HUES64 (cell line): ENCODE data around the gene ABCB11.

Experiments
- H3K27ac ChIP-seq: 2 replicates; pipeline ENCODE4 v1.7.0; 2013; ENCODE audit warnings: low read depth, low read length, inconsistent platforms
- H3K27me3 ChIP-seq: 2 replicates; pipeline ENCODE4 v1.6.1; 2013; ENCODE audit warnings: mild to moderate bottlenecking, low read length; ENCODE audit not compliant: insufficient read depth
- H3K36me3 ChIP-seq: 2 replicates; pipeline ENCODE4 v1.6.1; 2013; ENCODE audit warnings: mild to moderate bottlenecking, low read length; ENCODE audit not compliant: insufficient read depth
- H3K4me1 ChIP-seq: 2 replicates; pipeline ENCODE4 v1.6.1; 2013; ENCODE audit warnings: mild to moderate bottlenecking, low read length, moderate library complexity; ENCODE audit not compliant: insufficient read depth
- H3K4me3 ChIP-seq: 2 replicates; pipeline ENCODE4 v1.5.1; 2013; ENCODE audit warnings: mild to moderate bottlenecking, low read length, moderate library complexity
- H3K9ac ChIP-seq: 2 replicates; pipeline ENCODE4 v1.6.1; 2013; ENCODE audit warnings: mild to moderate bottlenecking, low read depth, low read length
- H3K9me3 ChIP-seq: 2 replicates; pipeline ENCODE4 v1.6.1; 2013; ENCODE audit warnings: low read depth, low read length; ENCODE audit not compliant: insufficient read depth
- WGBS: fragments of 150-250, 120-280 bp; methylation state at CpG from one replicate; pipeline ENCODE4 v1.1.7; 2013; ENCODE audit warnings: missing lambda C conversion rate; 5-methylcytosine and 5-hydroxymethylcytosine counted together

Gene ABCB11

GRCh38 chr2:169006665-169007064, 24.5 kb downstream of the ABCB11 start:
- no peak overlapping the region for H3K27ac ChIP-seq
- 95% methylated on average over 4 of the region's 5 CpGs for WGBS
- no peaks in the 10 kb centered on the region for H3K4me1 ChIP-seq
- no peaks in the 10 kb centered on the region for H3K36me3 ChIP-seq
- H3K9me3 ChIP-seq, result no peaks in the 10 kb centered on the region
- no peak overlapping the region for H3K4me3 ChIP-seq
- H3K27me3 ChIP-seq, result no peaks in the 10 kb centered on the region
- no peak overlapping the region for H3K9ac ChIP-seq

GRCh38 chr2:169005994-169006393, 25.1 kb downstream of the ABCB11 start:
- no peak overlapping the region for H3K4me3 ChIP-seq
- no peaks in the 10 kb centered on the region for H3K36me3 ChIP-seq
- H3K4me1 ChIP-seq, result no peaks in the 10 kb centered on the region
- no peak overlapping the region for H3K9ac ChIP-seq
- no CpG with 5 or more reads among the region's 1 CpG for WGBS
- H3K27me3 ChIP-seq, result no peaks in the 10 kb centered on the region
- H3K27ac ChIP-seq, result no peak overlapping the region
- H3K9me3 ChIP-seq, result no peaks in the 10 kb centered on the region

- H3K4me1 ChIP-seq, result no peaks in the 10 kb centered on the region
- no peak overlapping the region for H3K4me3 ChIP-seq
- H3K27me3 ChIP-seq, result no peaks in the 10 kb centered on the region
- H3K36me3 ChIP-seq, result no peaks in the 10 kb centered on the region
- no peaks in the 10 kb centered on the region for H3K9me3 ChIP-seq
- H3K9ac ChIP-seq, result no peak overlapping the region
- 90% methylated on average over 4 of the region's 4 CpGs for WGBS
- H3K27ac ChIP-seq, result no peak overlapping the region
Measured at GRCh38 chr2:169005080-169005598, 26.0 kb downstream of the ABCB11 start.

GRCh38 chr2:169002161-169002738, 28.9 kb downstream of the ABCB11 start:
- H3K4me3 ChIP-seq, result no peak overlapping the region
- no peaks in the 10 kb centered on the region for H3K9me3 ChIP-seq
- no peaks in the 10 kb centered on the region for H3K4me1 ChIP-seq
- no peaks in the 10 kb centered on the region for H3K27me3 ChIP-seq
- WGBS, result 100% methylated on average over 2 of the region's 3 CpGs
- no peak overlapping the region for H3K27ac ChIP-seq
- no peaks in the 10 kb centered on the region for H3K36me3 ChIP-seq
- no peak overlapping the region for H3K9ac ChIP-seq

DNA sequence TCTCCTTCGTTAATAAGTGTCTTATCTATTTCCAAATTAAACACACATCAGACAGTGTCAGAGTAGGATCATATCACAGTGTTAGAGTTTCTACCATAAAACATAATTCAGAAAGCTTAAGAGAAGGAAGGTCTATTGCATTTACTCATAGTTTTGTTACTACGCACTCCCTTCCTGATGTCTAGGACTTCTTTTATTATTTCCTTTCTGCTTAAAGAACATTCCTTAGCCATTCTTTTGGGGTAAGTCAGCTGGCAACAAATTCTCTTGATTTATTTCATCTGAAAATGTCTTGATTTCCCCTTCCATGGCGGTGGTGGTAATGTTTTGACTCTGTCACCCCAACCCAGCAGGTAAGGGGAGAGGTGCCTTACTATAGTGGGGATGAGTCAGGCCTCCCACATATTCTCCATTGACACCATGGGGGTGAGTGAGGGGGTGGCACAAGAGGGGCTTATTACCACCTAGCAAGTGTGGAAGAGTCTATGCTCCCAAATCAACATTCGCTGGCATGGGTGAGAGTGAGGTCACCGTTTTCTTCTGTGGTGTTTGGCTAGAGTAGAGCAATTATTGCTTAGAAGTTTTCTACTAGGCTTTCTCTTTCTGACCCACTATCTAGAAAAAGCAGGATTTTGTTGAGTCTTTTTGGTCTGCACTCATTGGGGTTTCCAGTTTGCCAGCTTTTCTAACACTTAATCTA, 29.9 kb downstream of the ABCB11 start:
- 93% methylated on average over 4 of the region's 5 CpGs for WGBS
- no peaks in the 10 kb centered on the region for H3K4me1 ChIP-seq
- H3K27me3 ChIP-seq, result no peaks in the 10 kb centered on the region
- no peaks in the 10 kb centered on the region for H3K36me3 ChIP-seq
- no peak overlapping the region for H3K27ac ChIP-seq
- no peak overlapping the region for H3K9ac ChIP-seq
- H3K9me3 ChIP-seq, result no peaks in the 10 kb centered on the region
- no peak overlapping the region for H3K4me3 ChIP-seq

GRCh38 chr2:168999668-169000213, 31.4 kb downstream of the ABCB11 start:
- no peak overlapping the region for H3K27ac ChIP-seq
- no peaks in the 10 kb centered on the region for H3K27me3 ChIP-seq
- H3K36me3 ChIP-seq, result no peaks in the 10 kb centered on the region
- H3K4me3 ChIP-seq, result no peak overlapping the region
- no peaks in the 10 kb centered on the region for H3K9me3 ChIP-seq
- WGBS, result 67% methylated on average over 1 of the region's 1 CpG
- H3K9ac ChIP-seq, result no peak overlapping the region
- 0 out of 2 replicates have a peak, but pooled peaks cover 4% of the 10 kb centered on the region for H3K4me1 ChIP-seq

DNA sequence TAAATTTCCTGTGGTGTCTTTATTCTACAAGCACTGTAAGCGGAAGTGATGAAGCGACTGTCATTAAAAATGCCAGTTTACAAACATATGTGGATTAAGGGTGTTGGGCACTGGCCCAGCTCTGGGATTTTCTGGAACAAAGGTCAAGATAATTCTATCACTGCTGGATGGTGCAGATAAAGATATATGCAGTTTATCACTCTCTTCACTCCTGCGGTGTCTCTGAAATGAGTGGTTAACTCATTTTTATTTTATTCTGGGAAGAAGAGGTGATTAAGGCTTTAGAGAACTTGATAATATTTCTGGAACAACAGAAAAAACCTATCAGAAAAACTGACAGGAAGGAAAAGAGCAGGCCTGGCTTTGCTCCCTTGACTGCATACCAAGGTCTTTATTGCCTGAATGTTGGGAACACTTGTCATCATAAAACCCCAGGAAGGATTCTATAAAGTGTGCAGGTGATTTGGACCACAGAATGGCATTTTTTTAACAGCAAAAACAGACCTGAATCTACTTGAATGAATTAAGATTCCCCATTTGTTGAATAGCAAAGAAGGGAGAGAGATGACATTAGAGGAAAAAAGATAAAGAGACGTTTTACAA, 32.4 kb downstream of the ABCB11 start:
- 0 out of 2 replicates have a peak, but pooled peaks cover 4% of the 10 kb centered on the region for H3K4me1 ChIP-seq
- H3K9ac ChIP-seq, result no peak overlapping the region
- H3K9me3 ChIP-seq, result no peaks in the 10 kb centered on the region
- WGBS, result 90% methylated on average over 4 of the region's 4 CpGs
- no peak overlapping the region for H3K4me3 ChIP-seq
- no peak overlapping the region for H3K27ac ChIP-seq
- H3K36me3 ChIP-seq, result no peaks in the 10 kb centered on the region
- H3K27me3 ChIP-seq, result no peaks in the 10 kb centered on the region

- 0 out of 2 replicates have a peak, but pooled peaks cover 4% of the 10 kb centered on the region for H3K4me1 ChIP-seq
- no peaks in the 10 kb centered on the region for H3K9me3 ChIP-seq
- no peak overlapping the region for H3K27ac ChIP-seq
- H3K4me3 ChIP-seq, result no peak overlapping the region
- H3K27me3 ChIP-seq, result no peaks in the 10 kb centered on the region
- 80% methylated on average over 1 of the region's 1 CpG for WGBS
- H3K9ac ChIP-seq, result no peak overlapping the region
- no peaks in the 10 kb centered on the region for H3K36me3 ChIP-seq
Measured at GRCh38 chr2:168997794-168998193, 33.3 kb downstream of the ABCB11 start.

- no peak overlapping the region for H3K27ac ChIP-seq
- 100% methylated on average over 1 of the region's 1 CpG for WGBS
- H3K36me3 ChIP-seq, result no peaks in the 10 kb centered on the region
- no peaks in the 10 kb centered on the region for H3K27me3 ChIP-seq
- no peak overlapping the region for H3K4me3 ChIP-seq
- no peaks in the 10 kb centered on the region for H3K9me3 ChIP-seq
- H3K4me1 ChIP-seq, result 0 out of 2 replicates have a peak, but pooled peaks cover 4% of the 10 kb centered on the region
- no peak overlapping the region for H3K9ac ChIP-seq
Measured at GRCh38 chr2:168997118-168997521, 34.0 kb downstream of the ABCB11 start.

DNA sequence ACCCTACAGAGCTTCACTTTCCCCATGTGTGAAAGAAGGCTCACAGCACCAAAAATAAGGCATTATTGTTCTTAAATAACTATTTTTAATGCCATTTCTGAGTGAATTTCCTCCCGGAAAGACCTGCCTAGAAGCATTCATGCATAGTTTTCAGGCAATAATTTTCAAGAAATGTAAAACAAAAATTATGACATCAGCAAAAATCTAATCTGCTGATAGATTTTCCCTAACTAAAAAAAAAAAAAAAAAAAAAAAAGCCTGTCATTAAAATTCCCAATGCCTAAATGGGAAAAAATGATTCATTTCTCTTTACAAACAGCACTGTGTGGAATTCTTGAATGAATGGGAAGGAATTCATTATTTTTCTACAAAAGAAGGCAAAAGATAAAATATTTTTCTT, 35.4 kb downstream of the ABCB11 start:
- no peak overlapping the region for H3K4me3 ChIP-seq
- H3K27me3 ChIP-seq, result no peaks in the 10 kb centered on the region
- H3K9ac ChIP-seq, result no peak overlapping the region
- no peak overlapping the region for H3K27ac ChIP-seq
- no peaks in the 10 kb centered on the region for H3K36me3 ChIP-seq
- WGBS, result 91% methylated on average over 1 of the region's 1 CpG
- H3K9me3 ChIP-seq, result no peaks in the 10 kb centered on the region
- 0 out of 2 replicates have a peak, but pooled peaks cover 4% of the 10 kb centered on the region for H3K4me1 ChIP-seq

GRCh38 chr2:168993538-168993937, 37.6 kb downstream of the ABCB11 start:
- WGBS, result 95% methylated on average over 2 of the region's 3 CpGs
- Histone ChIP-seq H3K4me1 (0 out of 2 replicates have a peak, but pooled peaks cover 4% of the 10 kb centered on the region), H3K4me3 (no peak overlapping the region), H3K27ac (no peak overlapping the region), H3K36me3 (no peaks in the 10 kb centered on the region), H3K27me3 (no peaks in the 10 kb centered on the region), H3K9me3 (no peaks in the 10 kb centered on the region), H3K9ac (no peak overlapping the region)
